HuH-7.5 (cell line): ENCODE results near the gene NLGN2.
A peak's percentile ranks its signal among the peaks of the same experiment; 100 is the strongest.

ENCODE experiments used
- DNase-seq: peaks from one replicate; pipeline ENCODE4 v3.0.0; 2011; ENCODE audit warnings: low spot score

Gene NLGN2

DNA sequence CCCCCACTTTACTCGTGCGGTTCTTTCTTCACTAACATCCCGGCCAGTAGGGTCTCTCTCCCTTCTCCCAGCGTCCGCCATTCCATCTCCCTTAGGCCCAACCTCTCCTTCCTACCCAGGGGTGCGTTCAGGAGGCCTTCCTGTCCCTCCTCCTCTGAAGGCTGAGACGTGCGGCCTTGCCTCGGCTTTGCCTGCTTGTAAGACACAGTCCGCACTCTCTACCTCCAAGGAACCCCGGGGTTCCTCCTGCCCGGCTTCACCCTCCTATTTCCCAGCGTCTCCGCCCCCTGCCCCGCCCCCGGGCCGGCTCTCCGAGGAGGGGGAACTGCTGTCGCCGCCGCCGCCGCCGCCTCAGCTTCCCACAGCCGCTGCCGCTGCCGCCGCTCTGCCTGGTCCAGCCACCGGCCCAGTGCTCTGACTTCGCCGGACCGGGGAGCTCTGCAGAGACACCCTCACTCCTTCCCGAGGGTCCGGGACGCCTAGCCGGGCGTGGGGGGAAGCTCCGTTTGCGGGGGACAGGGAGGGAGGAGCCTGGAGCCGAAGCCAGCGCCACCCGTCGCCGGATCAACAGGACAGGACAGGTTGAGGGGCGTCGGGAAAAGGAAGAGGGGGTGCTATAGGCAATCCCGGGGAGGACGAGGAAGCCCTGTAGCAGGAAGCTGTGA, 30.4 kb downstream of the NLGN2 start:
- no peak for DNase-seq

DNA sequence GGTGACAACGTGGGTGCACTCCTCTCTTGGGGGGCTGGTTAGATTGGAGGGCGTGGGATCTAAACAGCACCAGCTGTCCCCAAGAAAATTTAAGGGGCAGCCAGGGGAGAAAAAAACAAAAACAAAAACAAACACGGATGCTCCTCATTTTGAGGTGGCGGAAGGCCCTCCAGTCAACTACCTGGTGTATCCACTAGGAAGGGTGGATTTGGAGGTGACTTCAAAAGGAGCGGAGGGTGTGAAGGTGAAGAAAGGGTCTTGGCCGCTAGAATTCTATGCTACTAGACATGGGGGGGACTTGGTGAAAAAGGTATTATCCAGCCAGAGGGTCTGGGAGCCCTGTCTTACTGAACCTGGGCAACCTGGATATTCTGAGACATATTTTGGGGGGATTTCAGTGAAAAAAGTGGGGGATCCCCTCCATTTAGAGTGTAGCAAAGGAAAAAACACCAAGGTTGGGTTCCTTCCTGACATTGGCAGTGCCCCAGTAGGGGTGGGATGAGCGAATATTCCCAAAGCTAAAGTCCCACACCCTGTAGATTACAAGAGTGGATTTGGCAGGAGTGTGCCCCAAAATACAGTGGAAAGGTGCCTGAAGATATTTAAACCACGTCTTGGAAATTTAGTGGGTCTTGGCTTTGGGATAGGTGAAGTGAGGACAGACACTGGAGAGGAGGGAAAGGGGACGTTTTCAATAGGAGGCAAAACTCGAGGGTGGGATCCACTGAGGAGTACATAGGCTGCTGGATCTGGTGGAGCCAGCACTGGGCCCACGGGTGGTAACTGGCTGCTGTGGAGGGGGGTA, 31.2 kb downstream of the NLGN2 start:
- DNase-seq, result no peak

DNA sequence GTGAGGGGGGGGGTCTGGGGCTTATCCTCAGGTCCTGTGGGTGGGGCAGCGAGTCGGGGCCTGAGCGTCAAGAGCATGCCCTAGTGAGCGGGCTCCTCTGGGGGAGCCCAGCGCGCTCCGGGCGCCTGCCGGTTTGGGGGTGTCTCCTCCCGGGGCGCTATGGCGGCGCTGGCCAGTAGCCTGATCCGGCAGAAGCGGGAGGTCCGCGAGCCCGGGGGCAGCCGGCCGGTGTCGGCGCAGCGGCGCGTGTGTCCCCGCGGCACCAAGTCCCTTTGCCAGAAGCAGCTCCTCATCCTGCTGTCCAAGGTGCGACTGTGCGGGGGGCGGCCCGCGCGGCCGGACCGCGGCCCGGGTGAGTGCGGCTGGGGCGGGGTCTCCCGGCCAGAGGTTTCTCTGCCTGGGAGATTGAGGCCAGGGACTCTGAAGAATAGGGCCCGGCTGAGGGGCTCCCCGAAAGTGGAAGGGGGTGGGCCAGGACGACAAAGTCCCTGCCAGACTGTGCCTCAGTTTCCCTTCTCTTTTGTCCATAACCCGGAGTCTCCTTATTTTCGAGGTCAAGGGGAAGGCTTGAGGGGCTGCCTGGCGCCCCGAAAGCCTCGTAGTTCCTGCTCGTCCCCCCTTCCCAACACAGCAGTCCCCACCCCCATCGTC, 31.9 kb downstream of the NLGN2 start, which contains the start of gene FGF11:
Gene FGF11, plus strand, starts transcription at position 51 of the 651 bp plus-strand sequence. Its CDS starts 109 bp downstream, at position 160.
- DNase-seq, result no peak

DNA sequence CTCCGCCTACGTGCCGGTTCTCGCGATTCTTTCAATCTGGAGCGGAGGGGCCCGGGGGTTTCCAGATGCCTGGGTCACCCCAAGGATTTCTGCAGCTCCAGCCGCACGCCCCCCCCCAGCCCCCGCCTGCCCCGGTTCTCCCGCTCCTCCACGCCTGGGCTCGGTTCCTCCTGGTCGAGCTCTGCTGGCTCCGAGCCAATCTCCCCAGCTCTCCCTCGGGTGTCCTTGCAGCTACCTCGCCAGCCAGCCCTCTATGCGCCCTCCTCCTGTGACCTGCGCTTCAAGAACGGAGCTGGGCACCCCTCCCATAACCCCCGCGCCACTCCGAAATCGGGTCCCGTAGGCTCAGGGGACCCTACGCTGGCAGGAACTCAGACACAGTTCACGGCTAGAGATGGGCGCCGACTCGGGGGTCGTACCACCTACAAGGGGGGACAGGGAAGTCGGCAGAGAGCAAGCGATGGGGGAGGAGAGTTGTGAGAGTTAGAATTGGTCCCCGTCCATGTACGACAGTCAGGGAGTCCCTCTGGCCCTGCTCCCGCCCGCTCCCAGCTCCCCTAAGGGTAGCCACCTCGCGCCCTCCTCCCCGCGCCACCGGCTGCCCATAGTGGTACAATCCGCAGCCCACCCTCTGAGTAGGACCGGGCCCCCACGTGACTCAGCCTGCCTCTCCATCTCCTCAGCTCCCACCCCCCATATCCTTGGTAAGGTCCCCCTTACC, 32.6 kb downstream of the NLGN2 start:
- DNase-seq, result no peak

DNA sequence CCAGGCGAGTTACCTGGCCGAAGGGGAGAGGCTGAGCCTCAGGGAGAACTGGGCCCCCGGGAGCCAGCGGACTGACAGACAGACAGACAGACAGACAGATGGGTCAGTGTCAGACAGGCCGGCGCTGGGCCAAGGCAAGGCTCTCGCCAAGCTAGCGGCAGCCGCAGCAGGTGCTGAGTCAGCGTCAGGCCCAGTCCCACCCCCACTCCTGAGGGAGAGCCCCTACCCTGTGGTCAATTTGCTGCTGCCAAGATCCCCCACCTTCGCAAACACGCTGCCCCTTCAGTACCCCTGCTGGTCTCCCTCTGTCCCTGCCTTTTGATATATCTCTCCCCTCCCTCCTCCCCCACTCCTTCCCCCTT, 33.2 kb downstream of the NLGN2 start:
- no peak for DNase-seq

DNA sequence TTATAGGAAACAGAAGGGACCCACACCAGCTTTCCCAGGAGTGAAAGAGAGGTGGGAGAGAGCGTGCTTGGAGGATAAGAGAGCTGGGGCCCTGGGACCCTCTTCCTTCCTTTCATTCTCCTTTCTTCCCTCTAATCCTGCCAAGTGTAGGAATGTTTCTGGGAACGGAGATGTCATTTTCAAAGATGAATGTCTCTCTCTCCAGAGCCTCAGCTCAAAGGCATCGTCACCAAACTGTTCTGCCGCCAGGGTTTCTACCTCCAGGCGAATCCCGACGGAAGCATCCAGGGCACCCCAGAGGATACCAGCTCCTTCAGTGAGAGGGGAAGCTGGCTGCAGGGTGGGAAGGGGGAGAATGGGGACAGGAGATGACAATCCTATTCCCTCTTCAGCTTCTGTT, 33.6 kb downstream of the NLGN2 start:
- DNase-seq, result no peak

DNA sequence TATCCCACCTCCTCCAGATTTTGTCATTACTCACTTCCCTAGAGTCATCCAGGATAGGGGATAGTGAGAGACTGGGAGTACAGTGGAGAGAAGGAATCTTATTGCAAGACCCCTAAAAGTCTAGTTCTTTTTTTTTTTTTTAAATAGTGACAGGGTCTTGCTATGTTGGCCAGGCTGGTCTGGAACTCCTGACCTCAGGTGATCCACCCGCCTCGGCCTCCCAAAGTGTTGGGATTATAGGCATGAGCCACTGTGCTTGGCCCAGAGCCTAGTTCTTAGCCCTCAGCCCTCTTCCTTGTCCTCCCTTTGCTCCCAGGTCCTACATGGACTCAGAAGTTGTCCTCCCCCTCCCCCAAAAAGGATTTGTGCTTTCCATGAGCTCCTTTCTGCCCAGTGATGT, 34.5 kb downstream of the NLGN2 start:
- DNase-seq, result no peak

DNA sequence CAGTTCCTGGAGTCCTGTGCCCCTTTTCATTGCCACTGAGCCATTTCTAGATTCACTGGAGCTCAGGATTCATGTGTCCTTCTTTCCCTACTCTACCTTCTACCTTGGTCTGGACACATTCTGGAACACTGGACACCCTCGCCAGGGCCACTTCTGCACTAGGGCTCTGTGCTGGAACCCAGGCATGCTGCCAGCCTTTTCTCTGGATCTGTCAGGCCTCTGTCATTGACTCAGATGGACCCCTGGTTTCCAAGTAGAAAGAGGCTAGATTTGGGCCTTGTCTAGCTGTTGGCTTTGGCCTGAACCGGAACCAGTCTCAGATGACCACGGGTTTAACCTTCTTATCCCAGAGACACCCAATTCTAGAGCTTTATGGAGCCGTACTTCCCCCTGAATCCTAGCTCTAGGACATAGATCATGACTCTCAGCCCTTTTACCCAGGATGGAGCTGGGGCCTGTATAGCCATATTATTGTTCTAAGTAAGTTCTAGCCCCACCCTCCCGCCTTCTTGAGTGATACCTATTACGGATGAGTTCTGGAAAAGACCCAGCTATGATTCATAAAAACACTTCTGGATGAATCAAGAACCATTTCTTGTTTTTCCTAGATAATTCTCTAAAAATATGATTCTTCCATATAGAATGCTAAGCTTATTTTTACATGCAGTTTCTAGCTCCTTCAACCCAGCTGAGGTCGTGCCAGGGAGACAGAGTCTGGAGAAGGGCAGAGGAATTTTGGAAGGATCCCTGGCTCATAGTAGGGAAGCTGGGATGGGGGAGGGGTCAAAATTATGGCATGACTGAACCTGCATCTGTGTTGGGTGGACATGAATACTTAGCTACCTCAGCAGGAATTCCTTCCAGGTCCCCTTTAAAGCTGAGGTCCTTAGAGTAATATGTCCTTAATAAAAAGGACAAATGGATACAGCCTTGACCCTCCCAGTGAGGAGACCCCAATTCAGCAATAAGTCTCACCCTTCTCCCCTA, 36.1 kb downstream of the NLGN2 start:
- DNase-seq, result no peak

DNA sequence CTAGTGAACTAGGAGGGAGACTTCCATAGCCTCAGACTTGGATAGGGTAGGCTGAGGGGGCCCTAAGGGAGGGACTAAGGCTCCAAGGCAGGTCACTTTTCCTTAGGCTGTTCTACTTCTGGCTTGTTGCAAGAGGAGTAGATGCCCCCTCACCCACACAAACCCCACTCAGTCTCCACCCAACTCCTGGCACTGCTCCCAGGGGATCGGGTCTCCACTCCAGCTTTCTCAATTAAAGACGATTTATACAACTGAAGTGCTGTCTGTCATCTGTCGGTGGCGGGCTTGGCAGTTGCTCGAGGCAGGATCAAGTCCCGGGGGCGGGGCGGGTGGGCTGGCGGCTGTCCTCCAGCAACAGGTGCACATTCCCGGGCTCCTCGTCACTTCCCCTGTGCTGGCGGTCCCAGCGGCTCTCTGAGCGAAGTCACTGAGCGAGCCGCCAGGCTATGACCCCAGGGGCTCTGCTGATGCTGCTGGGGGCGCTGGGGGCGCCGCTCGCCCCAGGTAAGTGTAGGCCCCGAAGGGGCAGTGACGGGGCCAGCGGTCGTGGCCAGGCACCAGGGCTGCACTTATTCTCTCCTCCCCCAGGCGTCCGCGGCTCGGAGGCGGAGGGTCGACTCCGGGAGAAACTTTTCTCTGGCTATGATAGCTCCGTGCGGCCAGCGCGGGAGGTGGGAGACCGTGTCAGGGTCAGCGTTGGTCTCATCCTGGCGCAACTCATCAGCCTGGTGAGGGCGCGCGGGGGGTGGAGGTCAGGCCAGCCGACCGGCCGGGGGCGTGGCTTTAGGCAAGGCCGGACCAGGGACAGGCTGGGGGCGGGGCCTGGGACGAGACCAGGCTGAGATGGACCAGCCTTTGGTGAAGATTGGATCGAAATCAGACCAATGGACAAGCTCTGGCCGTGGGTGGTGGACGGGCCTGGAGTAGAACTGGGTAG, 37.3 kb downstream of the NLGN2 start, which contains the start of gene CHRNB1:
Gene CHRNB1, plus strand, starts transcription at position 380 of the 937 bp plus-strand sequence. Its CDS starts 67 bp downstream, at position 447.
- DNase-seq, result peak; percentile 86

DNA sequence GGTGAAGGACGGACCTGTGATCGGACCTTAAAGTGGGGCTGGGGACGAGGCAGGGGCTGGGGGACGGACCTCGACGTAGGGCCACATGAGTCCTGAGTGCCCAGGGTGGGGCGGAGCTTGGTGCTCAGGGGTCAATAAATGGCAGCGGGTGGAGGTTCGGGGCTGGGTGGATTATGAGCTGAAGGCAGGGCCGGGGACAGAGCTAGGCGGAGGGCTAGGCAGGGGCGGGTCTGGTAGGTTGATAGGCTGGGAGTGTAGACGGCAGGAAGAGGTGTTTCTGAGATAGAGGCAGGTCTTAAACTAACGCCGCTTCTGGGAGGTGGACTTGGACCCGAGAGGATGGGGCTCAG, 37.9 kb downstream of the NLGN2 start:
- DNase-seq, result peak; percentile 88

DNA sequence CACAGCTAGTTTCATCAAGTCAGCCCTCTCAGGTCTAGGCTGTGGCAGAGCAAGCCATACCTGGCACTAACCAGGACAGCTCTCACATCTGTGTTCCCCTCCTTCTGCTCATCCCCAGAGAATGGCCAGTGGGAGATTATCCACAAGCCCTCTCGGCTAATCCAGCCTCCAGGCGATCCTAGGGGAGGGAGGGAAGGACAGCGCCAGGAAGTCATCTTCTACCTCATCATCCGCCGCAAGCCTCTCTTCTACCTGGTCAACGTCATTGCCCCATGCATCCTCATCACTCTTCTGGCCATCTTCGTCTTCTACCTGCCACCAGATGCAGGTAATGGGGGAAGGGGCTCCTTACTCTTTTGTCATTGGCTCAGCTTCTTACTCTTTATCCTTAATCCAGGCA, 40.8 kb downstream of the NLGN2 start:
- no peak for DNase-seq

DNA sequence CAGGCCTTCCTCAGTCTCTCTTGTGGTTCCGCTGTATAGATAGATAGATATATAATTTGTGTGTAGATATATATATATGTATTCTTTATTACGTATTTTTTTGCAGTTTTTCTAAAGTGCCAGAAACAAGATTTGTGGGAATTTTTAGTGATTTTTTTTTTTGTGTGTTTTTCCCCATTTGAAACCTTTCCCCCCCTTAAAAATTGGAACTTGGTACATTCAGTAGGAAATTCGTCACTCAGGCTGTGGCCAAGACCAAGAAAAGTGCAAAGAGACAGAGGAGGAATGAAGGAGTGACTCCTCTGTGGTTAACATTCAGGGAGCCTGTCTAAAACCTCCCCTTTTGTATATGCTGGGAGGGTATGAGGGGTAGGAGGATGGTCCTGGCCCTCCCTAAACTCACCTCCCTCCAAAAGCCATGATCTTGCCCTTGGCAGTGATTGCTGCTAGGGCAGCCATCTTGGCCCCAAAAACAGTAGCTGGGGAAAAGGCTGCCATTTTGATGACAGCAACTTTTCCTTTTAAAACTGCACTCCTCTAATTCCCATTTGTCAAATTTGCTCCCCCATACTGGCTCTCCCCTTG, 52.4 kb downstream of the NLGN2 start:
- DNase-seq, result no peak

DNA sequence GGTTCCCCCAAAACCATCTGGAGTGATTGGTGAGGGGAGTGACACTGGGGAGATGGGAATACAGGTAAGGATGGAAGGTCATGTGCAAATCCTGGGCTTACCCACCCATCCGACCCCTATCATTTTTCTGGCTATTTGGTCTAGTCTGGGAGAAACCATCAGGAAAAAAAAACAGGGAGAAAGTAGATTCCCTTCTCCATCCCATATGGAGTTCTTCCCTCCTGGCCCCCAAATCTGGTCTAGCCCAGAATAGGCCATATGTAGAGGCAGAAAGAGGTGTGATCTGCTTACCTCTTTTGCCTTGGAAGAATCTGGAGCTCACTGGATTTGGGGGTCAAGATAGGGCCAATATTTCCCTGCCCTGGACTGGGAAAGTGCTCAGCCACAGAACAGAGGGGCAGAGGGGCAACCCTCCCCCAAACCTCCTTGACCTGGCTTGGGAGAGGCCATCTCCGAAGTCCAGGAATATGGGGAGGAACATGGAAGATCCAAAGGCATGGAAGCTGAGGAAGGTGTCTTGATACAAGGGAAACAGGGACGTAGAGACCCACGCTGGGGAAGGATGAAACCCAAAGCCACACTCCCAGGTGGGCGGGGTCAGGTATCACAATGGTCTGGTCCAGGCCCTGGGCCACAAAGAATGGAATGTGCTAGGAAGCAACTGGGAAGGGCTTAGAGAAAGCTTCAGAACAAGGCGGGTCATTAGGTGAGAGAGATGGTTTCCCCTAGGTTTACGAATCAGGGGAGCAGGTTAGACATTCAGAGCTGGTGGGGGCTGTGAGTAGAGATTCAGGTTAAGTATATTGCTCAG, 53.4 kb downstream of the NLGN2 start:
- no peak for DNase-seq

DNA sequence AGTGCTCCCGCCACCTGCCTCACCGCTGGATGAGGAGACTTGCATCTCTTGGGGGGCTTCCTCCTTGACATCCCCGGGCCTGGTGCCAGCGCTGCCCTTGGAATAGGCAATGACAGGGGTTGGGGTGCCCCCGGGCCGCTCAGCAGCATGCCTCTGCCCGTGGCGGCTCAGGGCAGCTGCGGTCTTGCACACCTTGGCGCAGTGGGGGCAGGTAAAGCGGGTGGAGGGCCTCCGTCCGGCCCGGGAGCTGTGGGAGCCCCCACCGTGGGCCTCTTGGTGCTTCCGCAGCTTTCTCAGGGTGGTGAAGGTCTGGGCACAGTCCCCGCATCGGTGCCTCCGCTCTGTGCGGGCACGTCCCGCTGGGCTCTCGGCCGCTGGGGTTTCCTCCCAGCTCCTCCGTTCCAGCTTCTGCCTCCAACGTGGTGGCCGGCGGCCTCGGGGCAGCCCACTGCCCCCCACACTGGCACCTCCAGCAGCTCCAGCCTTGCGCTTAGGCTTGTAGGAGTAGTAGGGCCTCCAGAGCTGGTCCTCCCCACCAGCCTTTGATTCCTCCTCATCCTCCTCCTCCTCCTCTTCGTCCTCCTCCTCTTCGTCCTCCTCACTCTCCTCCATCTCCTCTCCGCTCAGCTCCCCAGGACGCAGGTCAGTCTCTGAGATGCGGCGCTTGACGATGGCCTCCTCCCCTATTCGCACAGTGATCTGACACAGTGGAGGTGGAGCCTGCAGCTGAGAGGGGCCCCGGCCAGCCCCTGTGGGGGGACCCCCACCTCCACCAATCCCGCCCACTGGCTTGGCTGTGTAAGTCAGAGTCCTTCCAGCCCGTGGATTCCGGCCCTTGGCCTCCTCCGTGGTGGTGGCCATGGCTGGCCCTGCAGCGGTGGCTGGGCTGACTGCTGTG, 55.1 kb downstream of the NLGN2 start:
- no peak for DNase-seq

DNA sequence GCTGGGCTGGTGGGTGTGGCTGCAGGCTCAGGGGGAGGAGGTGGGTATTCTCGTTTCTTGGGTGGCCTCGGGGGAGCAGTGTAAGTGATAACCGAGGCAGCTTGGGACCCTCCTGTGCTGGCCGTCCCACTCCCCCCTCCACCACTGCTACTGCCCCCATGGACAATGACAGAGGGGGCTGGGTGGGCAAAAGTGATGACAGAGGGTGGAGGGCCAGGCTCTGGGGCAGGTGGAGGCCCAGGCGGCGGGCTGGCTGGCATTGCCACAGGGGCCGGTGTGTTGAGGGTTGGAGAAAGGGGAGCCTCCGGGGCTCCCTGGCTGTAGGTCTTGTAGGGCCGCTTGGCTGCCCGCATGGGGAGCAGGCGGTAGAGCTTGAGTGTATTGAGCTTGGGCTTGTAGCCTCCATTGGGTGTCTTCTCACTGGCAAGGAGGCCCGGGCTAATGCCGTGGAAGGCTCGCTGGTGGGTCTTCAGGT, 55.8 kb downstream of the NLGN2 start:
- no peak for DNase-seq

DNA sequence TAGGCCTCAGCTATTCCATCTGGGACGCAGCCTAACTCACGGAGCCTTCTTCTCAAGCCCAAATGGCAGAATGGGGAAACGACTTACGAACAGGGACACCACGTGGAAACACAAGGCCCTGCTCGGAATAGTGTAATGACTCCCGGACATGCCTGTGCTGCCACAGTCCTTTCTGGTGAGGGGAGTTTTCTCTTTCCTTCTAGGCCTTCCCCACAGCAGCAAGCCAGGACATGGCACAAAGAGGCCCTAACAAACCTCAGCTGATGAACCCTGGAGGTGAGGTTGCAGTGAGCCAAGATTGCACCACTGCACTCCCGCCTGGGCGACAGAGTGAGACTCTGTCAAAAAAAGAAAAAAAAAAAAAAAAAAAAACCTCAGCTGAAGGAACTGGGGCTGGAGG, 56.4 kb downstream of the NLGN2 start:
- DNase-seq, result no peak

DNA sequence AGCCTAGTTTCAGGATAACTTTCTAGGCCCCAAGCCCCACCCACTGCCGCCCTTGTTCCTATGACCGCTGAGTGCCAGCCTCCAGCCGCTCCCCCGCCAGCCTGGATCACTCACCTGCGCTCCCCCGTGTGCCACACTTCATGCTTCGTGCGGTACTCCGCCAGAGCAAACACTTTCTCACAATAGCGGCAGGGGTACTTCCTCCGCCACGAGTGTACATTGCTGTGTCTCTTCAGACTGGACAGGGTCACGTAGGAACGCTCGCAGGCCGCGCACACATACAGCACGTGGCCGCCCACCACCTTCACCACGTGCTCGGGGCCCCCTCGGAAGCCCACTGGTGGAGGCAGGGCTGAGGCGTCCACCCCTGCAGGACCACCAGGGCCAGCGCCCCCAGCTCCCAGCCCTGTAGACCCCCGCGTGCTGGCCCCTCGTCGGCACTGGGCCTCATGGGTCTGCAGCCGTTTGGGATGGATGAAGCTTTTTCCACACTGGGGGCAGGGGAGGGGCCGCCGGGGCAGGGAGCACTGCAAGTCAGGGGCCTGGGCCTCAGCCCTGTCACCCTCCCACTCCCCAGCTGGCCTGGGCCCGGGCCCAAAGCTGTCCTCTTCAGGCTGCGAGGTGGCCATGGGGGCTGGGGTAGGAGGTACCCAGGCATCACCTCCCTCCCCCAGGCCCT, 58.1 kb downstream of the NLGN2 start:
- DNase-seq, result no peak
